Ishikawa (cell line): ENCODE data around the gene PITPNC1.

ENCODE experiments used
- CEBPB ChIP-seq: IDR thresholded peaks from 2 replicates; pipeline ENCODE4 v1.6.1; 2012
- CREB1 ChIP-seq: IDR thresholded peaks from 2 replicates; pipeline ENCODE4 v1.6.1; 2012; ENCODE audit warnings: low read depth
- EGR1 ChIP-seq: IDR thresholded peaks from 2 replicates; pipeline ENCODE4 v1.6.1; 2012
- EP300 ChIP-seq: IDR thresholded peaks from 2 replicates; pipeline ENCODE4 v1.6.1; 2012; ENCODE audit warnings: borderline replicate concordance
- FOXM1 ChIP-seq: IDR thresholded peaks from 2 replicates; pipeline ENCODE4 v1.6.1; 2012; ENCODE audit warnings: low read depth, borderline replicate concordance
- MAX ChIP-seq: IDR thresholded peaks from 2 replicates; pipeline ENCODE4 v1.6.1; 2012
- NFIC ChIP-seq: IDR thresholded peaks from 2 replicates; pipeline ENCODE4 v1.6.1; 2012
- RAD21 ChIP-seq: IDR thresholded peaks from 2 replicates; pipeline ENCODE4 v1.6.1; 2012; ENCODE audit warnings: low read depth
- TAF1 ChIP-seq: IDR thresholded peaks from 2 replicates; pipeline ENCODE4 v1.6.1; 2012; ENCODE audit warnings: low read depth, mild to moderate bottlenecking
- TCF12 ChIP-seq: IDR thresholded peaks from 2 replicates; pipeline ENCODE4 v1.6.1; 2012; ENCODE audit warnings: low read depth
- TEAD4 ChIP-seq: IDR thresholded peaks from 2 replicates; pipeline ENCODE4 v1.6.1; 2012
- YY1 ChIP-seq: IDR thresholded peaks from 2 replicates; pipeline ENCODE4 v1.6.1; 2012; ENCODE audit warnings: low read depth
- ZBTB7A ChIP-seq: IDR thresholded peaks from 2 replicates; pipeline ENCODE4 v1.6.1; 2012; ENCODE audit warnings: low read depth
- TF ChIP-seq, protein P1 (sequence below): IDR thresholded peaks from 2 replicates; pipeline ENCODE4 v1.6.1; 2012; ENCODE audit warnings: low read depth, mild to moderate bottlenecking
- TF ChIP-seq, protein P2 (sequence below): IDR thresholded peaks from 2 replicates; pipeline ENCODE4 v1.6.1; 2012

PITPNC1 gene

GRCh38 chr17:67364847-67365737 lies 12.0 kb upstream of the PITPNC1 start:
- TF ChIP-seq TCF12 = no peak
- no peak for TF ChIP-seq YY1
- TF ChIP-seq, protein P1, sequence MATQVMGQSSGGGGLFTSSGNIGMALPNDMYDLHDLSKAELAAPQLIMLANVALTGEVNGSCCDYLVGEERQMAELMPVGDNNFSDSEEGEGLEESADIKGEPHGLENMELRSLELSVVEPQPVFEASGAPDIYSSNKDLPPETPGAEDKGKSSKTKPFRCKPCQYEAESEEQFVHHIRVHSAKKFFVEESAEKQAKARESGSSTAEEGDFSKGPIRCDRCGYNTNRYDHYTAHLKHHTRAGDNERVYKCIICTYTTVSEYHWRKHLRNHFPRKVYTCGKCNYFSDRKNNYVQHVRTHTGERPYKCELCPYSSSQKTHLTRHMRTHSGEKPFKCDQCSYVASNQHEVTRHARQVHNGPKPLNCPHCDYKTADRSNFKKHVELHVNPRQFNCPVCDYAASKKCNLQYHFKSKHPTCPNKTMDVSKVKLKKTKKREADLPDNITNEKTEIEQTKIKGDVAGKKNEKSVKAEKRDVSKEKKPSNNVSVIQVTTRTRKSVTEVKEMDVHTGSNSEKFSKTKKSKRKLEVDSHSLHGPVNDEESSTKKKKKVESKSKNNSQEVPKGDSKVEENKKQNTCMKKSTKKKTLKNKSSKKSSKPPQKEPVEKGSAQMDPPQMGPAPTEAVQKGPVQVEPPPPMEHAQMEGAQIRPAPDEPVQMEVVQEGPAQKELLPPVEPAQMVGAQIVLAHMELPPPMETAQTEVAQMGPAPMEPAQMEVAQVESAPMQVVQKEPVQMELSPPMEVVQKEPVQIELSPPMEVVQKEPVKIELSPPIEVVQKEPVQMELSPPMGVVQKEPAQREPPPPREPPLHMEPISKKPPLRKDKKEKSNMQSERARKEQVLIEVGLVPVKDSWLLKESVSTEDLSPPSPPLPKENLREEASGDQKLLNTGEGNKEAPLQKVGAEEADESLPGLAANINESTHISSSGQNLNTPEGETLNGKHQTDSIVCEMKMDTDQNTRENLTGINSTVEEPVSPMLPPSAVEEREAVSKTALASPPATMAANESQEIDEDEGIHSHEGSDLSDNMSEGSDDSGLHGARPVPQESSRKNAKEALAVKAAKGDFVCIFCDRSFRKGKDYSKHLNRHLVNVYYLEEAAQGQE = no peak
- TF ChIP-seq NFIC = no peak
- TF ChIP-seq MAX = no peak
- TF ChIP-seq CREB1 = no peak
- TF ChIP-seq CEBPB = no peak
- TF ChIP-seq ZBTB7A = no peak
- TF ChIP-seq TAF1 = no peak
- TF ChIP-seq EP300 = no peak

- TF ChIP-seq, protein P2, sequence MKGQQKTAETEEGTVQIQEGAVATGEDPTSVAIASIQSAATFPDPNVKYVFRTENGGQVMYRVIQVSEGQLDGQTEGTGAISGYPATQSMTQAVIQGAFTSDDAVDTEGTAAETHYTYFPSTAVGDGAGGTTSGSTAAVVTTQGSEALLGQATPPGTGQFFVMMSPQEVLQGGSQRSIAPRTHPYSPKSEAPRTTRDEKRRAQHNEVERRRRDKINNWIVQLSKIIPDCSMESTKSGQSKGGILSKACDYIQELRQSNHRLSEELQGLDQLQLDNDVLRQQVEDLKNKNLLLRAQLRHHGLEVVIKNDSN = no peak
- 0 out of 2 replicates have a peak, but pooled peaks have one; percentile 38 for TF ChIP-seq CEBPB
Observed at GRCh38 chr17:67365738-67366192, 11.3 kb upstream of the PITPNC1 start.

- TF ChIP-seq MAX (peak; percentile 52; the same call in 1 of the 2 replicates), RAD21 (no peak), NFIC (no peak; the same call in 1 of the 2 replicates), ZBTB7A (no peak), FOXM1 (no peak), CREB1 (no peak), TAF1 (peak; percentile 97), TCF12 (no peak), YY1 (peak; percentile 82)
- TF ChIP-seq, protein P1 = no peak
Observed at GRCh38 chr17:67366193-67367157, 10.6 kb upstream of the PITPNC1 start, which contains the start of gene PSMD12. TSS of gene PSMD12 (minus strand) at chr17:67366577. CDS start at chr17:67366519, 58 bp downstream.

DNA sequence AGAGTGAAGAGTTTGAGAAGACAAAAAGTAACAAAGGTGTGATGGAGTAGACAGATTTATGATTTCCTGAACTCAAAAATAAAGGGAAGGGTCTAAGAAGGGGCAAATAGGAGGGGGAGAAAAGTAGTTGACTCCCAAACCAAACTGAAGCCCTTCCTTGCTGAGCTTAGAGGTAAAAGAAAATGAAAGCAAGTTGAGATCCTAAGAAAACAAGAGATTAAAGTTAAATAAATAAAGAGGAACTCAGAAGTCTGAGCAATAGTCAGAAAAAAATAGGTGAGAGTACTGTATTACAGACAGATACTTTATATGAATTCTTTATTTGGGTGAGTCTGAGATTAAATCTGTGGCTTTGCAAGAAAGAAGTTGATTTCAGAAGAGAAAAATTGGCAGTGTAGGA lies 7.4 kb upstream of the PITPNC1 start:
- TF ChIP-seq NFIC (no peak), YY1 (no peak), RAD21 (no peak), ZBTB7A (no peak), EP300 (no peak), TEAD4 (no peak), TAF1 (no peak), EGR1 (no peak), FOXM1 (no peak), MAX (no peak), CEBPB (no peak)
- TF ChIP-seq, protein P2 = no peak
- TF ChIP-seq, protein P1 = no peak
